Testis (tissue), 2 donors: ENCODE data around the gene RILPL2.

Experiments used
- POLR2A ChIP-seq: fragments of 450-650 bp; IDR thresholded peaks from one replicate; pipeline ENCODE4 v1.6.1; 2017; ENCODE audit warnings: antibody characterized with exemption, mild to moderate bottlenecking, moderate library complexity
- TF ChIP-seq, protein P1 (sequence below), 3 experiments: fragments of 450-650 bp in 2 of 3; fragments of 200-600 bp in 1 of 3; sonication (generic) in 1 of 3; IDR thresholded peaks; one replicate each; pipeline ENCODE4 v1.5.1; 2016 to 2019; ENCODE audit warnings: antibody characterized with exemption in 3 of 3, mild to moderate bottlenecking in 2 of 3, moderate library complexity in 1 of 3

DNA sequence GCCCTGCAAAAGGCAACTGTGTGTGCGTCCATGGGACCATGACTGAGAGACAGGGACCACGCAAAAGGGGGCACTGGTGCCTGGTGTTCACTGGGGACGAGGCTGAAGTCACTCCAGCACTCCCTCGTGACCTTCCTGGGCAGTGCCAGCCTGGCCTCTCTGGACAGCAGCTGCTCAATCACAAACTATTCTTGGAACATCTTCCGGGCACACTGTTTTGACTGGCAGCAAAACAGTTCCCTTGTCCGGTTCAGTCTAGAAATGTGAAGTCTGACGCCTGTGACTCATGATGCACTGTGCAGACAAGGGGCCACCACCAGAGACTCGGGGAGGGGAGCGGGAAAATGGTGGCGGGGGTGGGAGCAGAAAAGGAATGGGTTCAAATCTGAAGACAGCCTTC lies 42.3 kb upstream of the RILPL2 start:
- TF ChIP-seq, protein P1, sequence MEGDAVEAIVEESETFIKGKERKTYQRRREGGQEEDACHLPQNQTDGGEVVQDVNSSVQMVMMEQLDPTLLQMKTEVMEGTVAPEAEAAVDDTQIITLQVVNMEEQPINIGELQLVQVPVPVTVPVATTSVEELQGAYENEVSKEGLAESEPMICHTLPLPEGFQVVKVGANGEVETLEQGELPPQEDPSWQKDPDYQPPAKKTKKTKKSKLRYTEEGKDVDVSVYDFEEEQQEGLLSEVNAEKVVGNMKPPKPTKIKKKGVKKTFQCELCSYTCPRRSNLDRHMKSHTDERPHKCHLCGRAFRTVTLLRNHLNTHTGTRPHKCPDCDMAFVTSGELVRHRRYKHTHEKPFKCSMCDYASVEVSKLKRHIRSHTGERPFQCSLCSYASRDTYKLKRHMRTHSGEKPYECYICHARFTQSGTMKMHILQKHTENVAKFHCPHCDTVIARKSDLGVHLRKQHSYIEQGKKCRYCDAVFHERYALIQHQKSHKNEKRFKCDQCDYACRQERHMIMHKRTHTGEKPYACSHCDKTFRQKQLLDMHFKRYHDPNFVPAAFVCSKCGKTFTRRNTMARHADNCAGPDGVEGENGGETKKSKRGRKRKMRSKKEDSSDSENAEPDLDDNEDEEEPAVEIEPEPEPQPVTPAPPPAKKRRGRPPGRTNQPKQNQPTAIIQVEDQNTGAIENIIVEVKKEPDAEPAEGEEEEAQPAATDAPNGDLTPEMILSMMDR (IDR thresholded peaks at IDR 0.05), result no peak
- TF ChIP-seq POLR2A, result no peak
